ENCODE data around the gene NUBP2.

NUBP2 gene

GRCh38 chr16:1812732-1813163 is 30.0 kb downstream of the NUBP2 start:
- TF ChIP-seq ZNF70 (CRISPR knock-in tag; IDR thresholded peaks at IDR 0.05): no peak
- no peak for TF ChIP-seq ISL1 (CRISPR knock-in tag; IDR thresholded peaks at IDR 0.05)
- no peak for TF ChIP-seq ARNTL (CRISPR knock-in tag; IDR thresholded peaks at IDR 0.05; ENCODE audit: borderline replicate concordance, low read depth)
- TF ChIP-seq ZC3H10 (CRISPR knock-in tag; IDR thresholded peaks at IDR 0.05): no peak
- TF ChIP-seq TOX (CRISPR knock-in tag; IDR thresholded peaks at IDR 0.05; ENCODE audit: borderline replicate concordance): no peak
- no peak for TF ChIP-seq CSDC2 (CRISPR knock-in tag; IDR thresholded peaks at IDR 0.05)
- no peak for TF ChIP-seq TCF4 (CRISPR knock-in tag; IDR thresholded peaks at IDR 0.05; ENCODE audit: borderline replicate concordance)
- no peak for TF ChIP-seq PPARA (CRISPR knock-in tag; IDR thresholded peaks at IDR 0.05; ENCODE audit: borderline replicate concordance)
- TF ChIP-seq ZFP30 (CRISPR knock-in tag; IDR thresholded peaks at IDR 0.05): no peak
- no peak for TF ChIP-seq ZNF565 (CRISPR knock-in tag; conservative IDR thresholded peaks at IDR 0.05; ENCODE audit: low read depth)
- TF ChIP-seq, protein P1, sequence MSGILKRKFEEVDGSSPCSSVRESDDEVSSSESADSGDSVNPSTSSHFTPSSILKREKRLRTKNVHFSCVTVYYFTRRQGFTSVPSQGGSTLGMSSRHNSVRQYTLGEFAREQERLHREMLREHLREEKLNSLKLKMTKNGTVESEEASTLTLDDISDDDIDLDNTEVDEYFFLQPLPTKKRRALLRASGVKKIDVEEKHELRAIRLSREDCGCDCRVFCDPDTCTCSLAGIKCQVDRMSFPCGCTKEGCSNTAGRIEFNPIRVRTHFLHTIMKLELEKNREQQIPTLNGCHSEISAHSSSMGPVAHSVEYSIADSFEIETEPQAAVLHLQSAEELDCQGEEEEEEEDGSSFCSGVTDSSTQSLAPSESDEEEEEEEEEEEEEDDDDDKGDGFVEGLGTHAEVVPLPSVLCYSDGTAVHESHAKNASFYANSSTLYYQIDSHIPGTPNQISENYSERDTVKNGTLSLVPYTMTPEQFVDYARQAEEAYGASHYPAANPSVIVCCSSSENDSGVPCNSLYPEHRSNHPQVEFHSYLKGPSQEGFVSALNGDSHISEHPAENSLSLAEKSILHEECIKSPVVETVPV (CRISPR knock-in tag; IDR thresholded peaks at IDR 0.05): no peak
- TF ChIP-seq ZFP3 (CRISPR knock-in tag; IDR thresholded peaks at IDR 0.05): no peak
- TF ChIP-seq GLIS3 (CRISPR knock-in tag; IDR thresholded peaks at IDR 0.05): no peak
- TF ChIP-seq, protein P2, sequence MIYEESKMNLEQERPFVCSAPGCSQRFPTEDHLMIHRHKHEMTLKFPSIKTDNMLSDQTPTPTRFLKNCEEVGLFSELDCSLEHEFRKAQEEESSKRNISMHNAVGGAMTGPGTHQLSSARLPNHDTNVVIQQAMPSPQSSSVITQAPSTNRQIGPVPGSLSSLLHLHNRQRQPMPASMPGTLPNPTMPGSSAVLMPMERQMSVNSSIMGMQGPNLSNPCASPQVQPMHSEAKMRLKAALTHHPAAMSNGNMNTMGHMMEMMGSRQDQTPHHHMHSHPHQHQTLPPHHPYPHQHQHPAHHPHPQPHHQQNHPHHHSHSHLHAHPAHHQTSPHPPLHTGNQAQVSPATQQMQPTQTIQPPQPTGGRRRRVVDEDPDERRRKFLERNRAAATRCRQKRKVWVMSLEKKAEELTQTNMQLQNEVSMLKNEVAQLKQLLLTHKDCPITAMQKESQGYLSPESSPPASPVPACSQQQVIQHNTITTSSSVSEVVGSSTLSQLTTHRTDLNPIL (CRISPR knock-in tag; IDR thresholded peaks at IDR 0.05; ENCODE audit: low read depth): no peak
- TF ChIP-seq SNAI2 (CRISPR knock-in tag; IDR thresholded peaks at IDR 0.05): no peak
- TF ChIP-seq RARB (CRISPR knock-in tag; IDR thresholded peaks at IDR 0.05): no peak
- TF ChIP-seq ESRRG (CRISPR knock-in tag; IDR thresholded peaks at IDR 0.05): no peak
- no peak for TF ChIP-seq ZNF8 (CRISPR knock-in tag; IDR thresholded peaks at IDR 0.05)
- TF ChIP-seq, protein P3, sequence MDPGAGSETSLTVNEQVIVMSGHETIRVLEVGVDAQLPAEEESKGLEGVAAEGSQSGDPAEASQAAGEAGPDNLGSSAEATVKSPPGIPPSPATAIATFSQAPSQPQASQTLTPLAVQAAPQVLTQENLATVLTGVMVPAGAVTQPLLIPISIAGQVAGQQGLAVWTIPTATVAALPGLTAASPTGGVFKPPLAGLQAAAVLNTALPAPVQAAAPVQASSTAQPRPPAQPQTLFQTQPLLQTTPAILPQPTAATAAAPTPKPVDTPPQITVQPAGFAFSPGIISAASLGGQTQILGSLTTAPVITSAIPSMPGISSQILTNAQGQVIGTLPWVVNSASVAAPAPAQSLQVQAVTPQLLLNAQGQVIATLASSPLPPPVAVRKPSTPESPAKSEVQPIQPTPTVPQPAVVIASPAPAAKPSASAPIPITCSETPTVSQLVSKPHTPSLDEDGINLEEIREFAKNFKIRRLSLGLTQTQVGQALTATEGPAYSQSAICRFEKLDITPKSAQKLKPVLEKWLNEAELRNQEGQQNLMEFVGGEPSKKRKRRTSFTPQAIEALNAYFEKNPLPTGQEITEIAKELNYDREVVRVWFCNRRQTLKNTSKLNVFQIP (CRISPR knock-in tag; IDR thresholded peaks at IDR 0.05; ENCODE audit: borderline replicate concordance, low read depth): no peak
- TF ChIP-seq, protein P4, sequence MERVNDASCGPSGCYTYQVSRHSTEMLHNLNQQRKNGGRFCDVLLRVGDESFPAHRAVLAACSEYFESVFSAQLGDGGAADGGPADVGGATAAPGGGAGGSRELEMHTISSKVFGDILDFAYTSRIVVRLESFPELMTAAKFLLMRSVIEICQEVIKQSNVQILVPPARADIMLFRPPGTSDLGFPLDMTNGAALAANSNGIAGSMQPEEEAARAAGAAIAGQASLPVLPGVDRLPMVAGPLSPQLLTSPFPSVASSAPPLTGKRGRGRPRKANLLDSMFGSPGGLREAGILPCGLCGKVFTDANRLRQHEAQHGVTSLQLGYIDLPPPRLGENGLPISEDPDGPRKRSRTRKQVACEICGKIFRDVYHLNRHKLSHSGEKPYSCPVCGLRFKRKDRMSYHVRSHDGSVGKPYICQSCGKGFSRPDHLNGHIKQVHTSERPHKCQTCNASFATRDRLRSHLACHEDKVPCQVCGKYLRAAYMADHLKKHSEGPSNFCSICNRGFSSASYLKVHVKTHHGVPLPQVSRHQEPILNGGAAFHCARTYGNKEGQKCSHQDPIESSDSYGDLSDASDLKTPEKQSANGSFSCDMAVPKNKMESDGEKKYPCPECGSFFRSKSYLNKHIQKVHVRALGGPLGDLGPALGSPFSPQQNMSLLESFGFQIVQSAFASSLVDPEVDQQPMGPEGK (CRISPR knock-in tag; IDR thresholded peaks at IDR 0.05; ENCODE audit: borderline replicate concordance): no peak

GRCh38 chr16:1815461-1815860 is 32.7 kb downstream of the NUBP2 start:
- ATAC-seq: no peak
- TF ChIP-seq ZNF565 (CRISPR knock-in tag; conservative IDR thresholded peaks at IDR 0.05; ENCODE audit: low read depth) (no peak), TSHZ2 (CRISPR knock-in tag; IDR thresholded peaks at IDR 0.05) (no peak), ISL1 (CRISPR knock-in tag; IDR thresholded peaks at IDR 0.05) (no peak), ZNF70 (CRISPR knock-in tag; IDR thresholded peaks at IDR 0.05) (no peak), PPARA (CRISPR knock-in tag; IDR thresholded peaks at IDR 0.05; ENCODE audit: borderline replicate concordance) (no peak), TCF4 (CRISPR knock-in tag; IDR thresholded peaks at IDR 0.05; ENCODE audit: borderline replicate concordance) (no peak), ZFP30 (CRISPR knock-in tag; IDR thresholded peaks at IDR 0.05) (no peak), CSDC2 (CRISPR knock-in tag; IDR thresholded peaks at IDR 0.05) (no peak), GLIS3 (CRISPR knock-in tag; IDR thresholded peaks at IDR 0.05) (no peak)

More at GRCh38 chr16:1812732-1813163, 30.0 kb downstream of the NUBP2 start:
- peak; percentile 82 for ATAC-seq
